ENCODE results near the gene TTC24. TPM values are rescaled to one million over a fixed set of nuclear protein-coding genes. Genes with fewer than 3 reads are reported as not detected.

The TTC24 gene
- total and polyA plus RNA-seq, 10 of the 15 experiments (the other 5 are each of a cell fraction or from before 2014, with no cell fraction given) = 0.05 to 6.4 (median 2.9) TPM; not detected in 1

DNA sequence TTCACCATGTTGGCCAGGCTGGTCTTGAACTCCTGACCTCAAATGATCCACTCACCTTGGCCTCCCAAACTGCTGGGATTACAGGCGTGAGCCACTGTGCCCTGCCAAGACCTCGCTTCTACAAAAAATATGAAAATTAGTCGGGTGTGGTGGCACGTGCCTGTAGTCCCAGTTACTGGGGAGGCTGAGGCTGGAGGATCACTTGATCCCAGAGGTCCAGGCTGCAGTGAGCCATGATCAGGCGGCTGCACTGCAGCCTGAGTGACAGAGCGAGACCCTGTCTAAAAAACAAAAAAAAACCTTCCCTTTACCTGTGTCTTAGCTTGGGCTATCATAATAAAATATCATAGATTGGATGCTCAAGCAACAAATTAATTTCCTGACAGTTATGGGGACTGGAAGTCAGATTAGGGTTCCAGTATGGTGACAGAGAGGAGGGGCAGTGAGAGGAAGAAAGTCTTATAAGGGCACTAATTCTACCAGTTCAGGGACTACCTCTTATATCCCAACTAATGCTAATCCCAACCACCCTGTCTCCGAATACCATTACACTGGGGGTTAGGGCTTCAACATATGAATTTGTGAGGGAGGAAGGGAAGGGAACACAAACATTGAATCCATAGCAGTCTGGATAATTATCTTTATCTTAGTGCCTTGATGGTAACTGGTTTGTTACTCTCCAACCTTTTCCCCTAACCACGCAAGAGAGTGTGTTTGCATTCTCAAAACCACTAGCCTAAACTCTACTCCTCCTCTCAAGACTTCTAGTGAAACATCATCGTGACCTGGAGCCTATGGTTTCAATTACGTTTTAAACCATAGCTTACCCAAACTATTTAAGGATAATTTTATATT is 11.0 kb downstream of the TTC24 start:
- Histone ChIP-seq H2AFZ (ENCODE audit: control insufficient read depth, low read depth, low read length) (peak overlapping the region; percentile 97), H3K27me3 (replicated peaks in 1 of 2; ENCODE audit: control insufficient read depth in 2 of 2, insufficient read depth in 2 of 2, low read length in 1 of 2) (no peaks in the 10 kb centered on the region; a peak in 1 of 4 replicates), H3K4me1 (ENCODE audit: control insufficient read depth, insufficient read depth, low read length) (peaks cover 5% of the 10 kb centered on the region), H3K4me3 (peak overlapping the region; percentile 89), H3K79me2 (ENCODE audit: control insufficient read depth, insufficient read depth, low read length) (peaks cover 9% of the 10 kb centered on the region), H3K9me3 (replicated peaks; ENCODE audit: control insufficient read depth, insufficient read depth, low read length) (no peaks in the 10 kb centered on the region), H3K4me2 (ENCODE audit: control insufficient read depth, insufficient read depth) (peak overlapping the region; percentile 99), H4K20me1 (ENCODE audit: control insufficient read depth, insufficient read depth) (no peaks in the 10 kb centered on the region), H3K36me3 (ENCODE audit: control insufficient read depth in 2 of 2, insufficient read depth in 2 of 2, low read length in 1 of 2) (peaks cover 10 to 12% of the 10 kb centered on the region in 2 experiments; a peak in 3 of 4 replicates), H3K27ac (ENCODE audit: control insufficient read depth, insufficient read depth) (peak overlapping the region; percentile 86; the same call in 1 of the 2 replicates), H3K9ac (ENCODE audit: control insufficient read depth, insufficient read depth, low read length) (peak overlapping the region; percentile 79; the same call in 1 of the 2 replicates)
- in situ Hi-C loops (cut with MboI) (no loop called here), intact Hi-C loops (cut with micrococcal nuclease; ENCODE audit: unreplicated experiment) (no loop called here)
- ChIA-PET POLR2A (interaction anchor here (0.9 to 3.1 kb wide), 11 partner anchors 10 to 308 kb away, joined by 3 to 39 read pairs (median 5); partner anchors contain the start of genes GPATCH4, ISG20L2, MEF2D and METTL25B), SMC1A (ENCODE audit: uncharacterized antibody, unreplicated experiment) (interaction anchor here (0.7 to 5.9 kb wide), 18 partner anchors 10 to 271 kb away, joined by 3 to 47 read pairs (median 4); partner anchors contain the start of genes GPATCH4, MEF2D and TTC24), CTCF (interaction anchor here (0.7 to 4.6 kb wide), 22 partner anchors 11 to 207 kb away, joined by 3 to 49 read pairs (median 6); partner anchors contain the start of genes GPATCH4, ISG20L2 and METTL25B), RAD21 (ENCODE audit: unreplicated experiment) (interaction anchor here (0.6 to 2.2 kb wide), 14 partner anchors 8 to 205 kb away, joined by 3 to 18 read pairs (median 6); partner anchors contain the start of genes GPATCH4 and NES)
- DNase-seq (ENCODE audit: low read depth, low spot score) = no peak
- WGBS (ENCODE audit: insufficient coverage, insufficient replicate concordance, low lambda C conversion rate, missing lambda C conversion rate) = 66% methylated on average over 10 of the region's 10 CpGs
- ATAC-seq = no peak; the same call in 2 of the 3 replicates
- TF ChIP-seq POU2F2 (IDR thresholded peaks at IDR 0.05; ENCODE audit: borderline replicate concordance, low read depth, low read length) (0 out of 3 replicates have a peak, but pooled peaks have one; percentile 22), BHLHE40 (IDR thresholded peaks at IDR 0.05; ENCODE audit: borderline replicate concordance in 1 of 2, low read depth in 2 of 2, low read length in 1 of 2) (peak in 1 of 2 experiments; percentile 45; a peak in 1 of 4 replicates), ZBED1 (IDR thresholded peaks at IDR 0.05; ENCODE audit: borderline replicate concordance) (0 out of 2 replicates have a peak, but pooled peaks have one; percentile 22), NFIC (IDR thresholded peaks at IDR 0.05; ENCODE audit: low read depth, low read length) (no peak)
- no peak for FAIRE-seq
- no TSS peak for BruUV-seq (replicated peaks)

Measured in GM12878 (cell line).